ENCODE results near the gene CKS2. TPM values are rescaled to one million over a fixed set of nuclear protein-coding genes. Genes with fewer than 3 reads are reported as not detected.

The CKS2 gene
- total and polyA plus RNA-seq, 2 of the 4 experiments (the other 2 are of a cell fraction), result 192 to 261 TPM

GRCh38 chr9:89323390-89323789 lies 12.4 kb downstream of the CKS2 start:
- Histone ChIP-seq H3K4me3 (ENCODE audit: insufficient read depth, low read depth, low read length) (no peak overlapping the region), H4K8ac (ENCODE audit: low read depth in 2 of 2, low read length in 2 of 2) (no peak overlapping the region), H3K4me1 (ENCODE audit: control insufficient read depth, insufficient read depth, low read length) (peaks cover 3% of the 10 kb centered on the region), H4K5ac (ENCODE audit: low read depth, low read length) (no peak overlapping the region), H2AK5ac (ENCODE audit: low read depth, low read length) (no peak overlapping the region), H3K27me3 (ENCODE audit: control insufficient read depth, insufficient read depth, low read length) (no peaks in the 10 kb centered on the region), H3K27ac (ENCODE audit: insufficient read depth, low read length) (no peak overlapping the region), H2BK5ac (ENCODE audit: low read depth, low read length, poor library complexity, severe bottlenecking) (no peak overlapping the region), H3K9ac (ENCODE audit: low read depth, low read length) (no peak overlapping the region), H3K56ac (ENCODE audit: extremely low read depth, insufficient read depth, low read length) (no peak overlapping the region), H2BK20ac (ENCODE audit: low read depth, low read length) (no peak overlapping the region), H3K79me1 (ENCODE audit: low read depth in 1 of 2, low read length in 2 of 2) (peaks cover 26 to 54% of the 10 kb centered on the region in 2 experiments), H3K9me3 (ENCODE audit: control insufficient read depth, insufficient read depth, low read length) (no peaks in the 10 kb centered on the region), H3K36me3 (ENCODE audit: control insufficient read depth, insufficient read depth, low read length) (peaks cover 5% of the 10 kb centered on the region), H2BK120ac (ENCODE audit: low read depth, low read length) (no peak overlapping the region), H3K14ac (replicated peaks; ENCODE audit: low read depth, low read length) (no peak overlapping the region), H3K4me2 (ENCODE audit: low read depth, low read length) (no peak overlapping the region), H4K91ac (ENCODE audit: insufficient read depth, low read depth, low read length) (no peak overlapping the region), H2AFZ (replicated peaks; ENCODE audit: low read length, poor library complexity) (no peak overlapping the region), H3K4ac (ENCODE audit: low read depth, low read length) (no peak overlapping the region), H3K23ac (ENCODE audit: low read depth, low read length) (no peak overlapping the region), H2BK15ac (ENCODE audit: low read depth, low read length) (no peak overlapping the region), H2AK9ac (replicated peaks; ENCODE audit: low read depth, low read length, poor library complexity) (no peak overlapping the region), H3K18ac (ENCODE audit: low read depth, low read length) (no peak overlapping the region), H3K9me1 (ENCODE audit: insufficient read depth, low read length) (peaks cover 13% of the 10 kb centered on the region), H4K20me1 (ENCODE audit: insufficient read depth, low read length) (peaks cover 10% of the 10 kb centered on the region)
- TF ChIP-seq NFE2L2 (IDR thresholded peaks at IDR 0.05; ENCODE audit: low read depth, low read length) (no peak), RCOR1 (IDR thresholded peaks at IDR 0.05; ENCODE audit: insufficient replicate concordance, low read length) (no peak), CEBPB (IDR thresholded peaks at IDR 0.05; ENCODE audit: low read depth, low read length) (peak; percentile 85), RFX5 (IDR thresholded peaks at IDR 0.05; ENCODE audit: low read depth, low read length) (no peak), SMC3 (IDR thresholded peaks at IDR 0.05; ENCODE audit: low read depth, low read length) (no peak)
- POLR2A ChIA-PET (ENCODE audit: unreplicated experiment), result no interaction called here
- no TSS peak for BruUV-seq (replicated peaks)
- CTCF ChIA-PET, result interaction anchor here (2.5 kb wide), 1 partner anchor 226 kb away, joined by 9 read pairs; no protein-coding TSS in a partner anchor
- intact Hi-C loops (cut with micrococcal nuclease) (loop anchor here (2.0 kb wide), 1 partner anchor 25 kb away; no protein-coding TSS in a partner anchor), in situ Hi-C loops (cut with MboI; ENCODE audit: low sequenced_read_pairs) (no loop called here), dilution Hi-C loops (cut with HindIII; ENCODE audit: low sequenced_read_pairs, unreplicated experiment) (no loop called here)
- DNase-seq, result no peak
- ATAC-seq (ENCODE audit: low read depth), result no peak
- WGBS, 2 experiments (ENCODE audit: extremely low coverage in 2 of 2, insufficient read length in 1 of 2), result 79% methylated on average over 3 of the region's 4 CpGs; no CpG with 5 or more reads in 1 of the 2 experiments

All from IMR-90 (cell line).